SK-N-MC (cell line): Measurements from ENCODE around the gene SP140.
"Not testable (repeated sequence)": the region's sequence is repeated elsewhere in the genome, so short reads cannot be mapped to it uniquely, and the experiment has no call there.

Source experiments
- EZH2 ChIP-seq: fragments of 200-600 bp; sonication (generic); IDR thresholded peaks from one replicate; pipeline ENCODE4 v1.6.1; 2017; ENCODE audit warnings: antibody characterized with exemption
- FOXP2 ChIP-seq: optimal IDR thresholded peaks from 2 replicates; pipeline ENCODE3; 2011; ENCODE audit warnings: mild to moderate bottlenecking, moderate library complexity; ENCODE audit not compliant: insufficient read depth; ENCODE audit errors: extremely low read length, control extremely low read depth
- POLR2AphosphoS5 ChIP-seq: IDR thresholded peaks from 2 replicates; pipeline ENCODE4 v1.6.1; 2012; ENCODE audit warnings: mild to moderate bottlenecking, low read depth, low read length, borderline replicate concordance

DNA sequence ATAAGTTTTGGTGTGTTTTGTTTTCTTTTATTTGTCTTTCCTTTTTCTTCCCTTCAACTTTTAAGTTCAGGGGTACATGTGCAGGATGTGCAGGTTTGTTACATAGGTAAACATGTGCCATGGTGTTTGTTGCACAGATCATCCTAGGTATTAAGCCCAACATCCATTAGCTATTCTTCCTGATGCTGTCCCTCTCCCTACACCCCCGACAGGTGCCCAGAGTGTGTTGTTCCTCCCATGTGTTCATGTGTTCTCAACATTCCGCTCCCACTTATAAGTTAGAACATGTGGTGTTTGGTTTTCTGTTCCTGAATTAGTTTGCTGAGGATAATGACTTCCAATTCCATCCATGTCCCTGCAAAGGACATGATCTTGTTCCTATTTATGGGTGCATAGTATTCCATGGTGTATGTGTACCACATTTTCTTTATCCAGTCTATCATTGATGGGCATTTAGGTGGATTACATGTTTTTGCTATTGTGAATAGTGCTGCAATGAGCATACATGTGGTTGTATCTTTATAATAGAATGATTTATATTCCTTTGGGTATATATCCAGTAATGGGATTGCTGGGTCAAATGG is 117.6 kb downstream of the SP140 start:
- TF ChIP-seq POLR2AphosphoS5, EZH2, FOXP2: not testable (repeated sequence)
